MCF 10A (cell line): ENCODE data around the gene ADGRL3. TPM values are rescaled to one million over a fixed set of nuclear protein-coding genes. Genes with fewer than 3 reads are reported as not detected.
A peak's percentile ranks its signal among the peaks of the same experiment; 100 is the strongest.

Experiments used
- BruUV-seq: library from RNA; stranded (reverse); fragments of 400-500 nt; replicated peaks from 2 replicates; lab custom pipeline; 2021; lab: Mats Ljungman, UMichigan
- CTCF ChIA-PET: fragments of 300-600 bp; sonication (Branson Sonifier 250); formaldehyde crosslinking; extraction: SDS; loops from one replicate; lab custom pipeline; 2021; ENCODE audit warnings: antibody characterized with exemption, inconsistent platforms; lab: Yijun Ruan, JAX
- POLR2A ChIA-PET: fragments of 300-600, 350-650 bp; sonication (Branson Sonifier 250); formaldehyde crosslinking; extraction: SDS; loops from one replicate; lab custom pipeline; 2020; ENCODE audit warnings: antibody characterized with exemption, inconsistent platforms; lab: Yijun Ruan, JAX
- DNase-seq: peaks from one replicate; pipeline ENCODE4 v3.0.0-alpha.2; 2018; ENCODE audit not compliant: unreplicated experiment
- H3K27ac Mint-ChIP-seq: one replicate; pipeline ENCODE4 v1.8.0; 2022; ENCODE audit warnings: mild to moderate bottlenecking, low read depth, mixed read lengths; ENCODE audit not compliant: unreplicated experiment
- H3K27me3 Mint-ChIP-seq: one replicate; pipeline ENCODE4 v1.8.0; 2022; ENCODE audit warnings: mixed read lengths; ENCODE audit not compliant: insufficient read depth, unreplicated experiment
- H3K36me3 Mint-ChIP-seq: one replicate; pipeline ENCODE4 v1.8.0; 2022; ENCODE audit warnings: mild to moderate bottlenecking, moderate library complexity, mixed read lengths; ENCODE audit not compliant: insufficient read depth, unreplicated experiment
- H3K4me1 Mint-ChIP-seq: one replicate; pipeline ENCODE4 v1.8.0; 2022; ENCODE audit warnings: mixed read lengths; ENCODE audit not compliant: insufficient read depth, unreplicated experiment
- H3K4me3 Mint-ChIP-seq: one replicate; pipeline ENCODE4 v1.8.0; 2022; ENCODE audit warnings: mild to moderate bottlenecking, moderate library complexity, mixed read lengths; ENCODE audit not compliant: unreplicated experiment
- H3K9me3 Mint-ChIP-seq: one replicate; pipeline ENCODE4 v1.8.0; 2022; ENCODE audit warnings: mixed read lengths; ENCODE audit not compliant: unreplicated experiment
- intact Hi-C: fragments of 100-400 bp; cut with micrococcal nuclease; formaldehyde crosslinking; loops from 2 replicates; pipeline ENCODE4 v1.14.1; 2022
- total RNA-seq: library from RNA; stranded (reverse); gene quantifications from 2 replicates; pipeline ENCODE4 v1.2.3, GENCODE V29; 2022
- TF ChIP-seq, protein P1 (sequence below): fragments of 200-600 bp; IDR thresholded peaks from one replicate; pipeline ENCODE4 v1.8.0; 2022; ENCODE audit warnings: antibody characterized with exemption, mild to moderate bottlenecking; ENCODE audit not compliant: unreplicated experiment

ADGRL3 gene
- total RNA-seq, 1 experiment from 2014 or later: 3.6 TPM

DNA sequence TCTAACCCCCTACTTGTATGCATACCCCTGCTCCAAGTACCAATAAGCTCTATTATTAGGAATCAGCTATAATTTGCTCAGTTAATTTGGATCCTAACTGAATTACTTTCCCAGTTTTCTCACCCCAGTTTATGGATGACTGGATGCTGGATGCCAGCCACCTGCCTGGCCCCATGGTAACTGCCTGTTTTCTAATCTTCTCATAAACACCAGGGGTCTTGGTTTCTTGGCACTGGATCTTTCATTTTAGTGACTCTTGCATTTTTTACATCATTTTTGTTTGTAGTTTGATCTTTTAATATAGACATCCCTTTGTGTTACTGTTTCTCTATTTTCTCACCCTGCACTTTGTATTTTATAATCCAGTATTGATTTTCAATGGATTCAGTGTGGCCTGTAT, 246.8 kb downstream of the ADGRL3 start:
- ChIA-PET CTCF (interaction anchor here (0.6 kb wide), 1 partner anchor 20 kb away, joined by 3 read pairs; no protein-coding TSS in a partner anchor), POLR2A (interaction anchor here (0.6 kb wide), 1 partner anchor 186 kb away, joined by 3 read pairs; no protein-coding TSS in a partner anchor)
- DNase-seq: no peak
- BruUV-seq: no TSS peak
- Mint-ChIP-seq H3K4me1 (peaks cover 35% of the 10 kb centered on the region), H3K27me3 (no peaks in the 10 kb centered on the region), H3K4me3 (no peak overlapping the region), H3K36me3 (peaks cover 7% of the 10 kb centered on the region), H3K9me3 (peaks cover 8% of the 10 kb centered on the region), H3K27ac (no peak overlapping the region)
- intact Hi-C loops: no loop called here
- TF ChIP-seq, protein P1, sequence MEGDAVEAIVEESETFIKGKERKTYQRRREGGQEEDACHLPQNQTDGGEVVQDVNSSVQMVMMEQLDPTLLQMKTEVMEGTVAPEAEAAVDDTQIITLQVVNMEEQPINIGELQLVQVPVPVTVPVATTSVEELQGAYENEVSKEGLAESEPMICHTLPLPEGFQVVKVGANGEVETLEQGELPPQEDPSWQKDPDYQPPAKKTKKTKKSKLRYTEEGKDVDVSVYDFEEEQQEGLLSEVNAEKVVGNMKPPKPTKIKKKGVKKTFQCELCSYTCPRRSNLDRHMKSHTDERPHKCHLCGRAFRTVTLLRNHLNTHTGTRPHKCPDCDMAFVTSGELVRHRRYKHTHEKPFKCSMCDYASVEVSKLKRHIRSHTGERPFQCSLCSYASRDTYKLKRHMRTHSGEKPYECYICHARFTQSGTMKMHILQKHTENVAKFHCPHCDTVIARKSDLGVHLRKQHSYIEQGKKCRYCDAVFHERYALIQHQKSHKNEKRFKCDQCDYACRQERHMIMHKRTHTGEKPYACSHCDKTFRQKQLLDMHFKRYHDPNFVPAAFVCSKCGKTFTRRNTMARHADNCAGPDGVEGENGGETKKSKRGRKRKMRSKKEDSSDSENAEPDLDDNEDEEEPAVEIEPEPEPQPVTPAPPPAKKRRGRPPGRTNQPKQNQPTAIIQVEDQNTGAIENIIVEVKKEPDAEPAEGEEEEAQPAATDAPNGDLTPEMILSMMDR: no peak

DNA sequence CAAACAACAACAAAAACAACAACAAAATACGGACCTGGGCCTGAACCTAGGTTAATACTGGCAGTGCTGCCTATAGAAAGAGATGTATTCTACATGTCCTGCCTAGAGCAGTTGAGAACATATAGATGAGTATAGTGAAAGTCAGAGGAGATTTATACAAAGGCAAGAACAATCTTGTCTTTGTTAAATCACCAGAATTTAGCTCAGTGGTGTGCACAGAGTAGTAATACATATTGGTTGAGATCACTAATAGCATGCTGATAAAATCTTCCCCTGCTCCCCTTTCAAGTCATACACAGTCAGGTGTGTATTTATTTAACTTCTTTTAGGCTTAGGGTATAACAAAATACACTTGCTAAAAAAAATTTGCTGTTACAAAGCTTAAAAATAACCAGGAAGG, 247.8 kb downstream of the ADGRL3 start:
- BruUV-seq: no TSS peak
- H3K36me3 Mint-ChIP-seq: peaks cover 7% of the 10 kb centered on the region
- TF ChIP-seq, protein P1: no peak
- no peak for DNase-seq
- intact Hi-C loops: no loop called here
- H3K4me3 Mint-ChIP-seq: no peak overlapping the region
- CTCF ChIA-PET: interaction anchor here (0.6 kb wide), 1 partner anchor 1263 kb away, joined by 3 read pairs; no protein-coding TSS in a partner anchor
- H3K9me3 Mint-ChIP-seq: no peaks in the 10 kb centered on the region
- no peaks in the 10 kb centered on the region for H3K27me3 Mint-ChIP-seq
- POLR2A ChIA-PET: interaction anchor here (0.6 kb wide), 1 partner anchor 38 kb away, joined by 3 read pairs; no protein-coding TSS in a partner anchor
- no peak overlapping the region for H3K27ac Mint-ChIP-seq
- peaks cover 27% of the 10 kb centered on the region for H3K4me1 Mint-ChIP-seq

DNA sequence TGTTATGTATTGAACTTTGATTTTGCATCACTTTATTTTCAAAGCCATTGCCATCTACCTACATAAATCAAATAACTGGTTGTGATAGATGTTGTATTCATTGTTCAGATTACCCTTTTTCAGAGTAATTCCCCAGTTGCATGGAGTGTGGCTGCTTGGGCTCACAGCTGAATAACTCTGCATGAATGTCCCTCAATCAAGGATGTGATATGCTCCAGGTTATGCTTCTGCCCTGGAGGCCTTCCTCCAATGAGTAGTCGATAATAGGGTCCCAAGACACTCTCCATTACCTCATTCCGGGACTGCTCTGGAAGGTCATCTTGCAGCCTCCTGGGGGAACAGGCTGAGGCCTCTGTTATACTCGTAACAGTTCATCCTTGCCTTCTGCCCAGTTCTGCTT, 251.8 kb downstream of the ADGRL3 start:
- no peak overlapping the region for H3K27ac Mint-ChIP-seq
- no TSS peak for BruUV-seq
- no peak for DNase-seq
- no peaks in the 10 kb centered on the region for H3K27me3 Mint-ChIP-seq
- H3K36me3 Mint-ChIP-seq: no peaks in the 10 kb centered on the region
- intact Hi-C loops: no loop called here
- H3K9me3 Mint-ChIP-seq: no peaks in the 10 kb centered on the region
- peaks cover 7% of the 10 kb centered on the region for H3K4me1 Mint-ChIP-seq
- H3K4me3 Mint-ChIP-seq: no peak overlapping the region
- TF ChIP-seq, protein P1: no peak
- POLR2A ChIA-PET: no interaction called here
- CTCF ChIA-PET: no interaction called here

DNA sequence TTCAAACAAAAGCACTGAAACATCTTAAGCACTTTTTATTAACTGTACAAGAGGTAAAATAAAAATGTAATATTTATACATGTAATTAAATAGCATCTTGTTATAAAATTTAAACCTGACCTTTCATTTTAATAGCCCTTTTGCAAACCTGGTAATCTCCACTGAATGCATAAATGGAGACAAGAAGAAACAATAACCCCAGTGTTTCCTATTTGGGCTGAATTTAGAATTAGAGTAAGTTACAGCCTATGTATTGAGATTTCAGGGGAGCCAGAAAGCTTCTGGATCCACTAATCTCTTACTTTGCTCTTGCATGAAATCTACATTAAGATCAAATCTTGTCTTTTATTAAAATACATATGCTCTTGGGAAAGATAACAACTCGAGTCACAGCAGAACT, 261.8 kb downstream of the ADGRL3 start:
- TF ChIP-seq, protein P1: no peak
- ChIA-PET CTCF (interaction anchor here (0.5 to 1.0 kb wide), 4 partner anchors 16 to 79 kb away, joined by 3 read pairs; no protein-coding TSS in a partner anchor), POLR2A (interaction anchor here (0.7 to 1.7 kb wide), 9 partner anchors 12 to 88 kb away, joined by 3 to 7 read pairs (median 3); no protein-coding TSS in a partner anchor)
- H3K36me3 Mint-ChIP-seq: no peaks in the 10 kb centered on the region
- no peaks in the 10 kb centered on the region for H3K27me3 Mint-ChIP-seq
- DNase-seq: no peak
- intact Hi-C loops: loop anchor here (10.0 kb wide), 2 partner anchors 87 to 257 kb away; partner anchors contain the start of gene ADGRL3
- BruUV-seq: no TSS peak
- H3K27ac Mint-ChIP-seq: peak overlapping the region; percentile 85
- peak overlapping the region; percentile 22 for H3K4me3 Mint-ChIP-seq
- H3K9me3 Mint-ChIP-seq: no peaks in the 10 kb centered on the region
- peaks cover 24% of the 10 kb centered on the region for H3K4me1 Mint-ChIP-seq
